ENCODE measurements around the gene TIPIN.

- TF ChIP-seq CTCF (IDR thresholded peaks at IDR 0.05) (no peak), POLR2A (IDR thresholded peaks at IDR 0.05) (no peak), EP300 (IDR thresholded peaks at IDR 0.05) (no peak), POLR2AphosphoS5 (IDR thresholded peaks at IDR 0.05) (no peak)
Observed at GRCh38 chr15:66327736-66328135, 28.7 kb downstream of the TIPIN start.

Measured in upper lobe of left lung (tissue), 4 donors.